NCI-H460 (cell line): ENCODE results near the gene ZIC4. TPM values are rescaled to one million over a fixed set of nuclear protein-coding genes. Genes with fewer than 3 reads are reported as not detected.

Experiments
- DNase-seq: peaks from one replicate; pipeline ENCODE4 v3.0.0-alpha.2; 2016; ENCODE audit warnings: low read depth; ENCODE audit errors: extremely low read depth
- total RNA-seq: library from RNA; depleted of rRNA; stranded (reverse); fragments of >200 nt; shearing (Covaris generic); gene quantifications from 2 replicates; pipeline ENCODE4 v1.2.3, GENCODE V29; 2014

ZIC4 gene
- total RNA-seq, 1 experiment from 2014 or later: not detected

DNA sequence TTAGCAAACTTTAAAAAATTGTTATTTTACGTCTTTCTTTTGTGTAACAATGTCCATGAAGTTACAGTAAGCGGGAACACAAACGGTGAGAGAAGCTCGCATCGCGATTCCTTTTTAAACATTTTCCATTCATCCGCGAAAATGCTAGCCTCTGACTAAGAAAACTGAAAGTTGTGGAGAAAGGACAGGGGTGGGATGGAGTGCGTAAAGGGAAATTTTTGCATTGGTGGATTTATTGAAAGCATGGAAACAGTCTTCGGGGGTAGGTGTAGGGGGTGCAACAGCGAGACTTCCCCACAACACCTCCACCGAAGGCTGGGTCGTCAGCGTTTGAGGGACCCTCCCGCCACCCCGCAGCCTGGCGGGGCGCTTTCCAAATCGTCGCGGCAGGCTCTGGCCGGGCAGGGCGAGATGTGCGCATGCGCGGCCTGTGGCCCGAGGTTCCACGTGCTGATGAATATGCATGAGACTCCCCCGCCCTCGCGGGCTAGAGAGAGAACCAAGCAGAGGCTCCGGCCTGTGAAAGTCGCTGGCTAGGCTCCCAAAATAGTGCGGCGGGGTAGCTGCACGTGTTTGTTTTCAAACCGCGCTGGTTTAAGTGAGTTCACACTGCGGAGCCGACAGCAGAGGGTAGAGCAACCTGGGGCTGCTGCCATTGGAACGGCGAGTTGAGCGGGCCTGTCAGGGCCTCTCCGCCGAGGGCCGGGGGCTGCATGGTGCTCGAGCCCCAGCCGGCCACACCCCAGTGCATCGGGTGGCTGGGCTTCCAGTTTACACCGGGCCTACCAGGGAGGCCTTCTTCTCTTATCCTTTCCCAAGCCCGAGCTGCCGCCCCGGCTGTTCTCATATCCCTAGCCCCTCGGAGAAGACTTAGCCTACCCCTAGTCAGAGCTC lies 12.7 kb upstream of the ZIC4 start:
- DNase-seq: no peak

DNA sequence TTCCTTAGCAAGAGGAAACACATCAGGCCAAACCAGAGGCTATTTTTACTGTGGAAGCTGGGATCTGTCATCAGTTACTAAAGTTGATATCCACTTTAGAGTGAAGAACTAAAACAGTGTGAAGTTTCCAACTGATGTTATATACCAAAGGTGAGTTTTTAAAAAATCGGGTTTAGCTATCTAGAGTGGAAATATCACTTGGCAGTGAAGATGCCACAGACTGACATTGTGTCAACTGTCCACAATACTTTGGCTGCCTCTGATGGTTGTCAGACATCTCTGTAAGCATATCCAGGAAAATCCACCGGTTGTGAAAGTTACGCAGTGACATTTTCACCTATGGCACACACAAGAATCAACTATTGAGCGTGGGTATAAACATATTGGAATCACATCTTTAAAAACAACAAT lies 12.0 kb upstream of the ZIC4 start:
- DNase-seq: no peak

DNA sequence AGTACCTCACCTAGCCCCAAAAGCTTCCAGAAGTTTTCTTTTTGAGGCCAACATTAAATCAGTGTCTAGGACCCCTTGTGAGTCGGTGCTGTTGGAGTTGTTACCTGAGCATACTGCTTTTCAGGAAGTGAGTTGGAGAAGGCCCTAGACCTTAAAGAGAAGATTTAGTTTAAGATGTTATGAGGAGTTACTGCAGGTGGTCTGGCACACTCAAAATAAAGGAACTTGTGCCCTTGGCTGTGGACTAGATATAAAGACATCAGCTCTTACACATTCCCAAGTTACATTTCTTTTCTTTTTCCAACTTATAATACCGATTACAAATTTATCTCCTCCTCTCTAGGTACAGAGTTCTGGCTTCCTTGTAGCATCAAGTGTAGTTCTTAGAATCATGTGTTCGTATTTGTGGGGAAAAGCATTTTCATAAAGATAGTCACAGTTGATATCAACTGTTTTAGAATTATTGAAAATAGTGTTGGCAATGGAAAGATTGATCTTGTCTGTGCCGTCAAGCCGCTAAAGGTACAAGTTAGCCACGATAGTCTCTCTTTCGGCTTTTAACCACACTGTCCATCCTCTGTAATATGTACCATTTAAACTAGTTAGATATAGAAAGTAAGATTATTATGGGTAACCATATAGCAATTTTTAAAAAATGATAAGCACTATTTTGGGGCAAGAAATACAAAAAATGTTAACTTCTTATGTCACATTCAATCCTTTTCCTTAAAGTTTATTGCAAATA lies 11.4 kb upstream of the ZIC4 start:
- no peak for DNase-seq

DNA sequence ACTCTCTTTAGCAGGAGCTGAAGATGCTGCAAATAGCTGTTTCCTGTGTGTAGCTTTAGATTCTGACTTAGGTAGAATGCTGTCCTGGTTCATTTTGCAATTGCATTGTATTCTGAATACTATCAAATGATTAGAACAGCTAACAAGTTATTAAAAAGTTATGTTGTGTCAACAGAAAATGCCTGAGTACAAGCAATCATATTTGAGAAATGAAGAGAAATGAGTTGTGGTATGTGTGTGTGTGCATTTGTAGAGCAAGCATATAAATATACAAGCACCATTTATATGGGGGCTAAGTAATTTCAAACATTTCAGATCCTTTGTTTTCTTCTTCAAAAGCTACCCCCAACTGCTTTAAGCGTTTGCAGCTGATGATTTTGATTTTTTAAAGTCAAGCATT lies 10.6 kb upstream of the ZIC4 start:
- no peak for DNase-seq

DNA sequence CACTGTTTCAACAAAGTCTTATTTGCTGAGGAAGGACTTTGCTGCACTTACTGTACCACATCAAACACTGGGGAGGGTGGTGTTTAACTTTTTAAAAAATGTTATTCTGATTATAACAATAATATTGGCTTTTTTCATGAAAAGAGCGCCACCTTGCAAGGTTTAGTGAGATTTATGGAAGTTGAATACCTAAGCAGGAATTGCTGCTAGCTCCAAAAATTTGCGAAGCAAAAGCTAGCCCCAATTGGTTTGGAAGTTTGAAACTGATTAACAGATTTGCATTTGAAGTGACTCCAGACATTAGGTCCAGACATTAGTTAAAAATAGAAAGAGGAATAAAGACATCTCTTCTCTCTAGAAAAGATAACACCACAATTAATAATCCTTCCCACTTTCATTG lies 9.5 kb upstream of the ZIC4 start:
- no peak for DNase-seq

DNA sequence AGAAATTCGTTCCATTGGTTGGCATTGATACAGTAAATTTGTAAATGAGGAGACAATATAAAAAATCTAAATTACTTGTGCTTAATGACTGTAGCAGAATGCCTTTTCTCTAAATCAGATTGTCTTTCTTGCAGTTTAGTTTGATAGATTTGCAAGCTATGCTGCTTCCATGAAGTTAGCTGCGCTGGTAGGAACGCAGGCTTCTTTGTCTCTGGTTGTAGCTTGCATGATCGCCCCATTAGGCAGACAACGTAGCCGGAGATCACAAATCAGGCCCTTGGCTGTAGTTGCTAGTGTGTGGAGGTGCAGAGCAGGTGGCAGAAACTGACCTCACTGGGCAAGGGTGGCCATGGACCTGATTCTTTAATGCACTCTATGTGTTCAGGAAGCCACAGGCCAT lies 8.9 kb upstream of the ZIC4 start:
- DNase-seq: no peak

DNA sequence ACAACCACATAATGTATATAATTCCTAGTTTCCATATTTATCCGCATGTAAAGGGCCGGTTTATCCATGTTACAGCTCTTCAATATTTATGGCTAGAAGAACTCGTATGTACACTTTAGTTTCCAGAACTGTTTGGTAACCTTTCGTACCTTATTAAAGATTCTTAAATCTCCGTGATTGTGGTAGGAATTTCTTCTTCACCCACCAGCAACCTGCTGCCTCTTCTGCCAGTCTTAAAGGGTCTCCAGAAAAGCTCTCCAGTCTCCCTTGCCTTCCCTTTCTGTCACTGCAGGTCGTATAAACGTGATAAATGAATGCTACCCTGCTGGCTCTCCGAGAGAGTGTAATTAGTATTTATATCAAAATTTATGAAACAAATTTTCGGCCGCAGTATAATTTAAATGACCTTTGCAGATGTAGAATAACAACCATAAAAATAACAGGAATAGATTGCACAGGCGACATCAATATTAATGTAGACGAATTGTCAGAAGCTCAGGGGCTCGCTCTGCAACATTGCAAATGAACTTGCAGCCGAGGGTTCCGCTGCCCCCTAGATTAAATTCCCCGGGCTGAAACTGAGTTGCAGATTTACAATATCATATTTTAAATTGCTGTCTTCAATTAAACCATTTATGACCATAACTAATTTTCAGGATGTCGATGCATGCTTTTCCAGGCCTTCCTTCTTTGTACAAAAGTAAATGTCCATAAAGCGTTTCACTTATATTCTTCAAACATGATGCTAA lies 8.2 kb upstream of the ZIC4 start:
- no peak for DNase-seq

DNA sequence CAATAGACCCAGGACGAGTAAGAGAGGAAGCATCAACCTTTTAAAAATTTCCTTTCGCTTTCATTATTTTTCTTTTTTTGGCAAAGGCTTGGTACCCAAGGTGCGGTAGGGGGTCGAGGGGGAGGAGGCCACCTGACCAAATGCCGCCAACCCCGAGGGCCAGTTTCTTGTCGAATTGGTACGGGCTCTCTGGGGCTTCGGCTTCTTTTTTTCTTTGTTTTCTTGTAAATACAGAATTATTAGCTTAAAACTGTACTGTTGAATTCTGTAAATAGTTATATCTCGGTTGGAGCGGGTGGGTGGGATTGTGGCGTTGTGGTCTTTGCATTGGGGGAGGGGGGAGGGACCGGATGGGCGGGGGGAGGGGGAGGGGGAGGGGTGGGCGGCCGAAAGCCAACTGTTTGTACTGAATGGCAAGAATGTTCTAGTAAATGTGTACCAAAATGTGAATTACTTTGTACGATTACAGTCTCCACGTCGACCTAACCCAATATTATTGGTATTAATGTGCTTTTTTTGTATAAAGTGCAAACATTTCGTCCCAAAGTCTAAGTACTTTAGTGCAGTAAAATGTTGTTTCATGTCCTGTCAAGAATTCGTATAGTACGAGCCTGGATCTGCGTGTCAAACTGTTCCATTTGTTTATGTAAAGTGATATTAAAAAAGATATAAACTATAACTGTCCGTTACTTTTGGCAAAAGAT lies 7.5 kb upstream of the ZIC4 start:
- DNase-seq: no peak

DNA sequence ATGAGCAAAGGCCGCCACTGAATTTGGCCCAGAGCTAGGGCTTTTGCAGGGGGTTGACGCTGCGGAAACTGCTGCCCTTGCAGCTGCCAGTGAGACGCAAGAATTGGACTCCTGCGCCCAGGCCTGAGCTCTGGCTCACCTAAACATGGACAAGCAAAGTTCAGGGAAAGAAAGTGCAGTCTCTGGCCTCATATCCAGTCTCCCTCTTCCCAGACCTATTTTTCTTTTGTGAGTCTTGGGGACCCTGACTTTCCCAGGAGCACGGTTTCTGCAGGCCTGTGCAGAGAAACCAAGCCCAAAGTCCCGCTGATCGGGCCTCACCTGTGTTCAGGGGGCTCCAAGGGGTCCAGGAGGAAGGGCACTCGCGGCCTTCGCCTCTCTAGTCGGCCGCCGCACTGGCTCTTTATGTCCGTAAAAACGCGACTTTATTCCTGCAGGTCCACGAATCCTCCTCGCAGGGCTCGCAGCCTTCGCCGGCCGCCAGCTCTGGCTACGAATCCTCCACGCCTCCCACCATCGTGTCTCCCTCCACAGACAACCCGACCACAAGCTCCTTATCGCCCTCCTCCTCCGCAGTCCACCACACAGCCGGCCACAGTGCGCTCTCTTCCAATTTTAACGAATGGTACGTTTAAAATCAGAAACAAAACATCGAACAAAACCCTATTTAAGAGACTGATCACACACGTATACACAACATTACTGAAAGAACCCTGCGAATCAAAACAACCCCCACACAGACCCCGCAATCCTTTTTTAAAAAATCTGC lies 6.8 kb upstream of the ZIC4 start:
- DNase-seq: no peak

DNA sequence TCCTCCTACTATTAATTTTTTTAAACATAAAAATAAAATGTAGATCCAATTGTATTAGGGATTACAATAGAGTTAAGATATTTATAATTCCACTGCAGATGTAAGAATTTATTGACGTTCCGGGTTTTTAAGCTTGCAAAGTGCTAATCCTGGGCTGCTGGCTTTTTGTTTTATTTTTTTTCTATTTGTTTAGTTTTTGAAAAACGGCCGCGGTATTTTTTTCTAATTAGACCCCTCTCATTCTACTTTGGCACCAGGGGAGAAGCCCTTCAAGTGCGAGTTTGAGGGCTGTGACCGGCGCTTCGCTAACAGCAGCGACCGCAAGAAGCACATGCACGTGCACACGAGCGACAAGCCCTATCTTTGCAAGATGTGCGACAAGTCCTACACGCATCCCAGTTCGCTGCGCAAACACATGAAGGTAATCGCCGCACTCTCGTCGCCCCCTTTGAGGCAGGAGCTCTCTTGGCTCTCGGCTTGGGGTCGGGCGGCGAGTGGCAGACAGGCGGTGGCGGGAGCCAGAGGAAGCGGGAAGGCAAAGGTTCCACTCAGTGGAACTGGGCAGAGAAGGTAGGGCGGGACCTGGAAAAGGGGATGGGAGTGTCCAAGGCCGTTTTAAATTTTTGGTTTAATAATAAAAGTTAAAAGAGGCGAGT lies 6.0 kb upstream of the ZIC4 start:
- DNase-seq: no peak

DNA sequence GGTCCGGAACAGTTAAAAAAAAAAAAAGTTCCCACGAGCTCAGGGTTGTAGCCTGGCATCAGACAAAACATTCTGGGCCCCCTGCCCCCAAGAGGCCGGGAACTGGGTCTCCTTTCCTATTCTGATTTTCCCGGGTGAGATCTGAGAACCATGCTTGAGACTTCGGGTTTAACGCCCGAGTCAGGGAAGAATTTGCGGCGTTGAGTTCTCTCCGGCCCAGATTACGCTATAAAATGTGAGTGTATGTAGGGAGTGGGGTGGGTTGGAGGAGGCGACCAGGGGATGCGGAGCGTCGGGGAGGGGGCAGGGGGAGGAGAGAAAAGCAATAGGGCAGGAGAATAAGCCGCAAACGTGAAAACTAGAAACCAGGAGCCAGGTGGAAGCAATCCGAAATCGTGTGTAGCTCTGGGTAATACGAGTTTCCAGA lies 5.5 kb upstream of the ZIC4 start:
- no peak for DNase-seq

DNA sequence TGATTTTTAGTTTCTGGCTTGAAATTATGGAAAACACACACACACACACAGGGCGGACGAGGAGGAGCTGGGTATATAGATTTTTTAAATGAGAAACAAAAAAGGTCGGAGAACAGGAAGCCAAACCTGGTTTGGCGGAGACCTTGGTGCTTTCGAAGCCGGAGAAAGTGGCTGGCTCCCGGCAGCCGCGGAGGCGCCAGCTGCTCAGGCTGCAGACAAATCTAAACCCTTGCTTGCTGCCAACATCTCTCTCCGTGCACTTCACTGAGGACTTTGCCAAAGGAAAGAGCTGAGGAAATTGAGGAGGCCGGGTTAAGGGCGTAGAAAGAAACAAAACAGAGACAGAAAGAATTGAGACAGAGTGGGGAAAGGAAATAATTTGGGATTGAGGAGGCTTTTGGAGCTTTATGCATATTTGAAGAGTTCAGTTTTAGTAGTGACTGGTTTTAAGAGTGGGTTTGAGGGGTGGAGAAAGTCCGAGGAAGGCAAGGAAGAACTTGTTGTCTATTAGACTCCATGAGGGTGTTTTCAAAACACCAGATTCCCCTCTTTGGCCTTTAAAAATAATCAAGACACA lies 5.0 kb upstream of the ZIC4 start:
- no peak for DNase-seq

DNA sequence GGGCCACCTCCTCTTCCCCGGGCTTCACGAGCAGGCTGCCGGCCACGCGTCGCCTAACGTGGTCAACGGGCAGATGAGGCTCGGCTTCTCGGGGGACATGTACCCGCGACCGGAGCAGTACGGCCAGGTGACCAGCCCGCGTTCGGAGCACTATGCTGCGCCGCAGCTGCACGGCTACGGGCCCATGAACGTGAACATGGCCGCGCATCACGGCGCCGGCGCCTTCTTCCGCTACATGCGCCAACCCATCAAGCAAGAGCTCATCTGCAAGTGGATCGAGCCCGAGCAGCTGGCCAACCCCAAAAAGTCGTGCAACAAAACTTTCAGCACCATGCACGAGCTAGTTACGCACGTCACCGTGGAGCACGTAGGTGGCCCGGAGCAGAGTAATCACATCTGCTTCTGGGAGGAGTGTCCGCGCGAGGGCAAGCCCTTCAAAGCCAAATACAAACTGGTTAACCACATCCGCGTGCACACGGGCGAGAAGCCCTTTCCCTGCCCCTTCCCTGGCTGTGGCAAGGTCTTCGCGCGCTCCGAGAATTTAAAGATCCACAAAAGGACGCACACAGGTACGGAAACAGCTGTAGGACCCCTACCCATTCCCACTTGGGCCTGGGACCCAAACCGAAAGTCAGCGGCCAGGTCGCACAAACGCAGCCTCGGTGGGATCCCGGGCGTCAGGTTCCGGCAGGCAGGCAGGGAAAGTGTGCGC lies 4.3 kb upstream of the ZIC4 start:
- no peak for DNase-seq

DNA sequence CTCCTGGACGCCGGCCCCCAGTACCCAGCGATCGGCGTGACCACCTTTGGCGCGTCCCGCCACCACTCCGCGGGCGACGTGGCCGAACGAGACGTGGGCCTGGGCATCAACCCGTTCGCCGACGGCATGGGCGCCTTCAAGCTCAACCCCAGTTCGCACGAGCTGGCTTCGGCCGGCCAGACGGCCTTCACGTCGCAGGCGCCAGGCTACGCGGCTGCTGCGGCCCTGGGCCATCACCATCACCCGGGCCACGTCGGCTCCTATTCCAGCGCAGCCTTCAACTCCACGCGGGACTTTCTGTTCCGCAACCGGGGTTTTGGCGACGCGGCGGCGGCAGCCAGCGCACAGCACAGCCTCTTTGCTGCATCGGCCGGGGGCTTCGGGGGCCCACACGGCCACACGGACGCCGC lies 3.8 kb upstream of the ZIC4 start:
- no peak for DNase-seq

DNA sequence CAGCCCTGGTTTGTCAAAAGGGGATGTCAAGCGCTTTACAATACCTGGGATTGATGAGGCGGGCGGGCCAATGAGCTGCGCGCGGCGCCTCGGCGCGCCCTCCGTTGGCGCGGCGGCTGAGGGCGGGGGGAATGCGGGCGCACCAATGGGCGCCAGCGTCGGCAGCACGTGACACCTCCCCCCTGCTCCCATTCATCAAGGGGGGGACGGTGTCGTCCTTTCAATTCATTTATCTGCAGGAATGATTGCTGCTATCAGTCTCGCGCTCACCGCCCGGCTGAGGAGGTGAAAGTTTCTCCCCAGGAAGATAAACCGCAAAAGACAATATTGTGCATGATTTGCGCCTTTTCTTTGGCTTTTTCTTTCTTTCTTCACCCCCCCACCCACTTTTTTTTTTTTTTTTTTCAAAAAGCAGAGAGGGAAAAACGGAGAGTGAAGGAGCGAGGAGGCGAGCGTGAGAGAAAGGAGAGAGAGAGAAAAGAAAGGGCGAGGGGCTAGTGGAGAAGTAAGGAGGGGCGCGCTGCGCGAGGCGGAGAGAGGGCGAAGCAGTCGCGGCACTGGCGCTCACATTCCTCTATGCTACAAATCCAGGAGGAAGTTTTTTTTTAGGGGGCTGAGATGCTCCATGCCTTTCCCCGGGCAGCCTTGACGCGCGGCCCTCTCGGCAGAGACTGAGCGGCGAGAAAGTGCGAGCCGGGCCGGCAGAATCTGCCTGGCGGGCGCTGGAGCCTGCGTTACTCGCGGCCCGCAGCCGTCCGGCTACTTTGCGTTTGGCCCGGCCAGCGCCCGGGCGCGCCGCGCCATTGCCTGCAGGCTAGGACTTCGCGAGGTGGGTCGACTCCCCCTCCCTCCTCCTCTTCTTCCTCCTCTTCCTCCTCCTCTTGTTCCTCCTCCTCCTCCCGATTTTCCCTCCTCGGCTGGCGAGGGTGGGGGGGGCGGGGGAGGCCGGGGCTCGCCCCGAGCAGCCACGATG lies 3.1 kb upstream of the ZIC4 start, which contains the start of gene ZIC1:
Gene ZIC1 (plus strand): TSS at position 223 of the 973 bp plus-strand sequence. CDS start 748 bp downstream, at position 971.
- no peak for DNase-seq

DNA sequence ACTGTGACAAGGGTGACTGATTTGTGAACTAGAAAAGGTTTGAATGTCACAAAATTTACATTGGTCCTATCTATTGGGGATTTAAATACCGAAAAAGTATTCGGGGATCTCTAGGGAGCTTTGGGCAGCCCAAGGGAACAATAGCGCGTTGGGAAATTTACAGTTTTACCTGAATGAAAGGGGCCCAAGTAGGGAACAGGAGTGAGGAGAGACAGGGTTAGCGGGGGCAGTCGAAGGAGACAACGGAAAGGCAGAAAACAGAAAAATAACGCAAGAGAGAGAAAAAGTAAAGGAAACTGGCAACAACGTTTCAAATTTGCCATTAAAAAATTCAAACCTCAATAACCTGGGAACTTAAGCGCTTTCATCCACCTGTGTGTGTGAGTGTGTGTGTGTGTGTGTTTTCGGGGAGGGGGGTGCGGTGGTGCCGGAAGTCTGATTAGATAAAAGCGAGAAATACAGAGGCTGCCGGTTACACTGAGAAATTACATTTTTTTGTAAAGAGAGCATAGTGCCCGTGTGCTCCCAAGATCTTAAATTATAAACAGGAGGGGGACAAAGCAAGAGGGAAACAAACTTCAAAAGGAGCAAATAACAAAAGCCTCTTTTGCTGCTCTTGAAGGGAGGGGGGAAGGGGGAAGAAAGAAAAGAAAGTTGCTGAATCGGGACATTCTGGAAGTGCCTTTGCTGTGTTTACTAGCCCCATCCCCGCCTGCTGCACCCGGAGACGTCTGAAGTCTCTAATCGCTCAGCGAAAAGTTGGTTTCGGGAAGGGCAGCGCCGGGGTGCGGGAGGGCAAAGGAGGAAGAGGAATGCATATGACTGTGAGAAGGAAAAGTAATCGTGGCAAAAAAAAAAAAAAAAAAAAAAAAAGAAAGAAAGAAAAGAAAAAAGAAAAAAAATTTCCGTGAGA lies 2.1 kb upstream of the ZIC4 start:
- DNase-seq: no peak
